Panc1 (cell line): ENCODE results near the gene INHBB. TPM values are rescaled to one million over a fixed set of nuclear protein-coding genes. Genes with fewer than 3 reads are reported as not detected.
A peak's percentile ranks its signal among the peaks of the same experiment; 100 is the strongest.

Source experiments
- ATAC-seq: fragments of 200-7000 bp; cut with Tn5 transposase; 2 replicates; pipeline ENCODE4 v1.9.1; 2020; ENCODE audit warnings: mild to moderate bottlenecking, moderate library complexity
- Bru-seq: library from RNA; stranded (reverse); fragments of 400-500 nt; gene quantifications from one replicate; lab custom pipeline; 2021; lab: Mats Ljungman, UMichigan
- BruChase-seq, 2 experiments: library from RNA; stranded (reverse); fragments of 400-500 nt; gene quantifications; one replicate each; lab custom pipeline; 2021; lab: Mats Ljungman, UMichigan
- BruUV-seq: library from RNA; stranded (reverse); fragments of 400-500 nt; replicated peaks from 2 replicates; lab custom pipeline; 2021; lab: Mats Ljungman, UMichigan
- CTCF ChIA-PET: fragments of 300-600 bp; sonication (Branson Sonifier 250); formaldehyde crosslinking; loops from one replicate; lab custom pipeline; 2022; ENCODE audit warnings: antibody characterized with exemption; lab: Charles Lee
- POLR2A ChIA-PET: fragments of 300-600 bp; sonication (Branson Sonifier 250); formaldehyde crosslinking; loops from one replicate; lab custom pipeline; 2022; ENCODE audit warnings: antibody characterized with exemption; lab: Charles Lee
- DNase-seq: peaks from one replicate; pipeline ENCODE4 v3.0.0-alpha.2; 2010; ENCODE audit warnings: low read depth, low spot score
- H3K27ac ChIP-seq: 2 replicates; pipeline ENCODE4 v1.5.1; 2011; ENCODE audit warnings: mild to moderate bottlenecking, low read length, inconsistent platforms
- H3K27me3 ChIP-seq: fragments of 200-500 bp; sonication (Bioruptor generic); 2 replicates; pipeline ENCODE4 v1.6.0; 2014; ENCODE audit warnings: low read length, inconsistent platforms; ENCODE audit not compliant: control insufficient read depth, insufficient read depth
- H3K36me3 ChIP-seq: fragments of 200-500 bp; sonication (Bioruptor generic); 2 replicates; pipeline ENCODE4 v1.5.1; 2014; ENCODE audit warnings: inconsistent platforms, mild to moderate bottlenecking, low read length, moderate library complexity; ENCODE audit not compliant: control insufficient read depth, insufficient read depth
- H3K4me1 ChIP-seq: 2 replicates; pipeline ENCODE4 v1.5.1; 2011; ENCODE audit warnings: inconsistent platforms, mild to moderate bottlenecking, low read length, moderate library complexity; ENCODE audit not compliant: control insufficient read depth, insufficient read depth
- H3K4me3 ChIP-seq, 2 experiments: 2 replicates each; pipeline ENCODE4 v1.5.1; 2011 to 2012; ENCODE audit warnings: low read depth in 2 of 2, low read length in 2 of 2, mild to moderate bottlenecking in 2 of 2, inconsistent platforms in 1 of 2, moderate library complexity in 1 of 2
- H3K9me3 ChIP-seq: fragments of 200-500 bp; sonication (Bioruptor generic); 2 replicates; pipeline ENCODE4 v1.5.1; 2014; ENCODE audit warnings: low read depth, mild to moderate bottlenecking, inconsistent platforms, low read length, moderate library complexity; ENCODE audit not compliant: control insufficient read depth, insufficient read depth
- CTCF ChIP-seq: fragments of 450-650 bp; IDR thresholded peaks from 2 replicates; pipeline ENCODE4 v1.5.1; 2017; ENCODE audit warnings: mild to moderate bottlenecking
- POLR2AphosphoS5 ChIP-seq: IDR thresholded peaks from 2 replicates; pipeline ENCODE4 v1.6.1; 2012; ENCODE audit warnings: mild to moderate bottlenecking, low read depth, low read length, moderate library complexity
- REST ChIP-seq, 2 experiments: IDR thresholded peaks; 2 replicates each; pipeline ENCODE4 v1.6.1; 2011 to 2012; ENCODE audit warnings: low read depth in 2 of 2, control low read depth in 1 of 2, low read length in 1 of 2, mild to moderate bottlenecking in 1 of 2, moderate library complexity in 1 of 2; ENCODE audit not compliant: insufficient read depth in 1 of 2
- SIN3A ChIP-seq: IDR thresholded peaks from 2 replicates; pipeline ENCODE4 v1.6.1; 2012; ENCODE audit warnings: low read depth, mild to moderate bottlenecking, low read length, moderate library complexity, borderline replicate concordance; ENCODE audit not compliant: insufficient read depth
- TCF7L2 ChIP-seq: IDR thresholded peaks from 2 replicates; pipeline ENCODE4 v1.6.1; 2011; ENCODE audit warnings: mild to moderate bottlenecking, low read depth, low read length, inconsistent platforms
- in situ Hi-C: cut with HindIII; loops from 2 replicates; pipeline ENCODE4 v1.10.0; 2016; ENCODE audit warnings: low sequenced_read_pairs, low pct_unique_long_range_greater_than_20kb
- intact Hi-C: fragments of 100-400 bp; cut with micrococcal nuclease; formaldehyde crosslinking; loops from one replicate; pipeline ENCODE4 v1.10.0; 2022; ENCODE audit not compliant: unreplicated experiment
- long read RNA-seq: library from polyadenylated mRNA; unstranded; transcript quantifications from one replicate; pipeline ENCODE4 v2.0.0, GENCODE V29; 2021; ENCODE audit not compliant: unreplicated experiment
- polyA plus RNA-seq: library from polyadenylated mRNA; unstranded; fragments of >200 nt; gene quantifications from one replicate; pipeline ENCODE4 v1.2.1, GENCODE V29; 2012; ENCODE audit warnings: missing spikeins; ENCODE audit not compliant: insufficient read length
- total RNA-seq: library from RNA; stranded (reverse); gene quantifications from one replicate; pipeline ENCODE4 v1.2.1, GENCODE V29; 2021; ENCODE audit not compliant: unreplicated experiment

Gene INHBB
- total RNA-seq (38.2 TPM), Bru-seq, nascent RNA (percentile 73 among the genes with signal in this experiment), BruChase-seq, experiment 1, labeled RNA remaining after a 2-hour chase (percentile 95 among the genes with signal in this experiment), BruChase-seq, experiment 2, labeled RNA remaining after a 6-hour chase (percentile 96 among the genes with signal in this experiment)
- 36.3 TPM for polyA plus RNA-seq
- long read RNA-seq, transcript INHBB-201 (2 exons, 3,204 nt) = major isoform, 5 of 24 reads
- long read RNA-seq, partial matches to known transcripts = 0 of 24 reads
- long read RNA-seq, other reads (novel, unspliced or antisense) = 19 of 24 reads

GRCh38 chr2:120346026-120346666 is at the start of gene INHBB:
INHBB (plus strand) TSS chr2:120346136; CDS start chr2:120346189, 53 bp downstream.
- H3K4me1 ChIP-seq = peaks cover 14% of the 10 kb centered on the region
- no peak for TF ChIP-seq REST (IDR thresholded peaks at IDR 0.05; ENCODE audit: insufficient read depth in 1 of 2, low read depth in 2 of 2, low read length in 1 of 2)
- TF ChIP-seq POLR2AphosphoS5 = no peak
- no peak for TF ChIP-seq TCF7L2
- no peak for TF ChIP-seq CTCF
- TF ChIP-seq SIN3A = no peak; the same call in 1 of the 2 replicates
- no TSS peak for BruUV-seq
- no peaks in the 10 kb centered on the region for H3K27me3 ChIP-seq
- POLR2A ChIA-PET = interaction anchor here (0.7 kb wide), 1 partner anchor 397 kb away, joined by 6 read pairs; no protein-coding TSS in a partner anchor
- peak within 1 kb of the TSS; percentile 63; the same call in 1 of the 2 replicates for H3K27ac ChIP-seq
- H3K36me3 ChIP-seq = no peaks in the 10 kb centered on the region
- intact Hi-C loops = loop anchor here (10.0 kb wide), 2 partner anchors 169 to 729 kb away; no protein-coding TSS in a partner anchor
- DNase-seq (no peak), ATAC-seq (peak; percentile 28)
- peak within 1 kb of the TSS; percentile 53 to 66 for H3K4me3 ChIP-seq
- in situ Hi-C loops = no loop called here
- no peaks in the 10 kb centered on the region for H3K9me3 ChIP-seq
- CTCF ChIA-PET = no interaction called here

- Histone ChIP-seq H3K4me1 (no peaks in the 10 kb centered on the region), H3K36me3 (peaks cover 3% of the 10 kb centered on the region; the same call in 1 of the 2 replicates), H3K27me3 (no peaks in the 10 kb centered on the region), H3K9me3 (no peaks in the 10 kb centered on the region), H3K27ac (no peak overlapping the region), H3K4me3 (no peak overlapping the region)
- in situ Hi-C loops (no loop called here), intact Hi-C loops (no loop called here)
- TF ChIP-seq SIN3A (no peak), POLR2AphosphoS5 (no peak), CTCF (no peak), REST (IDR thresholded peaks at IDR 0.05; ENCODE audit: insufficient read depth in 1 of 2, low read depth in 2 of 2, low read length in 1 of 2) (no peak), TCF7L2 (no peak)
- ChIA-PET CTCF (no interaction called here), POLR2A (no interaction called here)
- DNase-seq (no peak), ATAC-seq (no peak)
- BruUV-seq = no TSS peak
Observed at GRCh38 chr2:120298173-120298835, 47.6 kb upstream of the INHBB start.
